Left lobe of liver (tissue), 2 donors: ENCODE measurements around the gene ESRP2. TPM values are rescaled to one million over a fixed set of nuclear protein-coding genes. Genes with fewer than 3 reads are reported as not detected.
A peak's percentile ranks its signal among the peaks of the same experiment; 100 is the strongest.

Experiments used
- ATAC-seq: fragments of 200-7000 bp; cut with Tn5 transposase; one replicate; pipeline ENCODE4 v1.9.1; 2020; ENCODE audit warnings: mild to moderate bottlenecking, moderate library complexity
- DNase-seq: peaks from one replicate; pipeline ENCODE4 v3.0.0-alpha.2; 2020; ENCODE audit warnings: low spot score
- total RNA-seq: library from RNA; stranded (reverse); gene quantifications from one replicate; pipeline ENCODE4 v1.2.1, GENCODE V29; 2021
- donor health status: DM: no; HTN: no; CAD: no; lungs with moderate emphysema.
- donor health status: DM: no; HTN: yes; CAD: no.

ESRP2 gene
- total RNA-seq, 1 donor from 2014 or later = 78.9 TPM

DNA sequence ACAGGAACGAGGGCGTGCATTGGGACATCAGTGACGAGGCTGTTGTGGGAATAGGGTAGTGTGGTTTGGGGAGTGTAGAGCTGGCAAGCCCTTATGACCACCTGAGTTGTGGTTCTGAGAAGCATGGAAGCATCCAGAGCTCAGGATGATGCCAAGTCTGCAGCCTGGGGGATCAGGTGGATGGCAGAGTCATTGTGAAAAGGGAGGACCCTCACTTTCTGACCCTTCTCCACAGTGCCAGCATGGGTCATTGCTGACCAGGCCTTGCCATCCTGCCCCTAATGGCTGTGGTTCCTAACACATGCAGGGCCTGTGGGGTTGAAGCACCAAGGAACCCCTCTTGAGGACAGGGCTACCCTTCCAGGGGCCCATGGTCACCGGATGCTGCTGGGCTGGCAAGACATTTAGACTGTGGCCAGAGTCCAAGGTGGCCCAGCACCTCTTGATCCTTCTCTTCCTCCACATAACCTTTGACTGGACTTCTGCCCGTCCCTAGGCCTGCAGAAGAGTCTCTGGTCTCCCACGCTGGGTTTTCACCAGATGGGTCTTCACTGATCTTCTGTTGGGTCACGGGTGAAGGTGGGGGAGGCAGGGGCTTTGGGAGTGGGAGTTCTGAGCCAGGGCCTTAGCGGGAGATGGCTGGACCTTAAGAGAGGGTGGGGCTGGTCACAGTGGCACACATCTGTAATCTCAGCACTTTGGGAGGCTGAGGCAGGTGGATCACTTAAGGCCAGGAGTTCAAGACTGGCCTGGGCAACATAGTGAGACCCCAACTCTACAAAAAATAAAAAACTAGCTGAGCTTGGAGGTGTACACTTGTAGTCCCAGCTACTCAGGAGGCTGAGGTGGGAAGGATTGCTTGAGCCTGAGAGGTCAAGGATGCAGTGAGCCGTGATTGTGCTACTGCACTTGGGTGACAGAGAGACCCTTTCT, 7.3 kb upstream of the ESRP2 start:
- DNase-seq (no peak), ATAC-seq (no peak)

DNA sequence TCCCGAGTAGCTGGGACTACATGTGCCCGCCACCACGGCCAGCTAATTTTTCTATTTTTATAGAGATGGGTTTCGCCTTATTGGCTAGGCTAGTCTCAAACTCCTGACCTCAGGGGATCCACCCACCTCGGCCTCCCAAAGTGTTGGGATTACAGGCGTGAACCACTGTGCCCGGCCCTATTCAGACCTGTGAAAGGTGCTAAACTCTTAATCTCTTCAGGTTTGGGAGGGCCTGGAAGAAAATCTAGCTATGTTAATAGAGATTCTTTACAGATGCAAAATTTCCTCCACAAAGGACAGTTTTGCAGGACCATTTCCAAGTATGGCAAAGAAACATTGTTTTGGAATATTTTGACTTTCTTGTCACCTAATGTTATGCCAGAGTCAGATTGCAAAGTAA, 6.2 kb upstream of the ESRP2 start:
- ATAC-seq = no peak
- DNase-seq = no peak

DNA sequence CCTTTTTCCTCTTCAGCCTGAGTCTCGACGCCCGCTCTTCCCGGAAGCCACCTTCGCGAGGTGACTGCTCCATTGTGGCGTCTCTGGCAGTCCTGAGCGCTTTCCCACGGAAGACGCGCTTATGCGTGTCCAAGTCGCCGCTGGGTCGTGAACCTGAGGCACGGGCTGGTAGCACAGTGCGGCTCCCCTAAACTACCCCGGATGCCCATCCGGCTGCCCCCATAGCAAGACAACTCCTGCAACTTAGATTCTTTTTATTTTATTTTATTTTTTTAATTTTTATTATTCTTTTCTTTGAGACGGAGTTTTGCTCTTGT, 2.1 kb upstream of the ESRP2 start:
- ATAC-seq (no peak), DNase-seq (no peak)

DNA sequence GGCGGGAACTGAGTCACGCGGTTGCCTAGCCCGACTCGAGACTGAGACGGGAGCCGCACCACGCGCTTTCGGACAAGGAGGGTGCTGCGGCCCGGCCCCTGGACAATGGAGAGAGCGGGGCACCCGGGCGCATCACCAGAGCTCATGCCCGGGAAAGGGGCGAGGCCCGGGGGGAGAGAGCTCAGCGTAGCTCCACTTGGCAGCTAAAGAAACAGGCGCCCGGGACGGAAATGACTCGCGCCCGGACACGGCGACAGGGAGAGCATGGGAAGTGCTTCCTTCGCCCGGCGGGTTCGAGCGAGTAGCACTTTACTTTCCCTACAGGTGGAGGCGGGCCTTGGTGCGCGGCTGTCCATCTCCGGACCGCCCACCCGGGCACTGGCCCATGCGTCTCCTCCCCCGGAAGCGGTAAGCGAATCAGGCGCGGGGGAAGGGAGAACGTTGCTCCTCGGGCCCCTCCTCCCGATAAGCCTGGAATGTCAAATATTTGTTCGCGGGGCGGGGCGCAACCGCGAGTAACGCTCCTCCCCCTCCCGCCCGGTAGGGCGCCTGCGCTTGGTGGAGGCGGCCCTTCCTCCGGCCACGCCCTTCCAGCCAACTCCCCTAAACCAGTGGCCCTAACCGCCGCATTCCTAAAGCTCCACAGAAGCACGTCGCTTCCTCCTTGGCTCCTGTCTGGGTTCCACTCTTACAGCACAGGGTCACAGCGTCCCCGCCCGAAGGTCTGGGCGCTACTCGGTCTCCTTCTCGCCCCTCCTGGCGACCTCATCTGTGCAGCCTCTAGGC, 1.5 kb upstream of the ESRP2 start:
- ATAC-seq (peak; percentile 64), DNase-seq (peak; percentile 99)

DNA sequence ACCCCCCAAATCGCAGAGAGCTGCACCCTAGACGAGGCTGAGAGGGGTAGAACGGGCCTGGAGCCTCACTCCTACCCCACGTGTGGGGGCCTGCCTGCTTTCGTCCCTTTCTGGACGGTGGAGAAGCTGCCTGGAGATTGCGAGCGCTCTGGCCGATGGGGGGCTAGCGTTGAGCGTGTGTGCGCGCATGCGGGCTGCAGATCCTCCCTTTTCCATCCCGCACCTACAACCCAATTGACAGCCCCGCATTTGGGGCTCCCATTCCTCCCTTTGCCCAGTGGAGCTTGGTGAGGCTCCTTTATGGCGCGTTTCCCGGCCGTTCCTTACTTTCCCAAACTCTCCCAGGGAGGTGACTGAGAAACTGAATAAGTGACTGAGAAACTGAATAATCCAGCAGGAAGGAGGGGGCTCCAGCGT, 907 bp upstream of the ESRP2 start:
- DNase-seq (no peak), ATAC-seq (no peak)

DNA sequence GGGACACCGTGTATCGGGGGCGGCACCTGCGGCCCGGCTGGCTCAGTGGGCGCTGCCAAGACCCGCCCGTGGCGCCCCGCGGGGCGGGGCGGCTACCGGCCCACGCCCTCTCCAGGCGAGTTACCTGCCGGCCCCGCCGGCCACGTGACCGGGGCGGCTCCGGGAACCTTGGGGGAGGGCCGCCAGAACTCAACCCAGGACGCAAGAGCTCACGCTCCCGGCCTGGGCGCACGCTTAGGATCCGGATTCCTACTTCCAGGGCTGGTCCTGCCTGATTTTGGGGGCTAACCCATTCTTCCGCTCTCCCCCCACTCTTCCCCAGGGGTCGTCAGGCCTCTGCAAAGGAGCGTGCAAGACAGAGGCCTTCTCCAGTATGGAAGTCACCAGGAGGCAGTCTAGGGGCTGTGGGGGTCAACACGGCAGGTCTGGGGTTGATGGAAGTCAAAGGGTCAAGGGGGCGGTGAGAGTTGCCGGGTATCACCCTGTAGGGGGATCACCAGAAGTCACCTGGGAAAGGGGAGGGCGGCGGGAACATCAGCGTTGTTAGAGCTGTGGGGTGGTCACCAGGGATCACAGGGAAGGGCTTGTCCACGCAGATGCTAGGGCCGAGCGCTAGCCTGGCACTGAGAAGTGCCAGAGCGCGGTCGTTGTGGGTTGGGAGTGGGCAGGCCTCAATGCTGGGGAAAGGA, 354 bp upstream of the ESRP2 start:
- ATAC-seq (peak; percentile 56), DNase-seq (peak; percentile 97)

DNA sequence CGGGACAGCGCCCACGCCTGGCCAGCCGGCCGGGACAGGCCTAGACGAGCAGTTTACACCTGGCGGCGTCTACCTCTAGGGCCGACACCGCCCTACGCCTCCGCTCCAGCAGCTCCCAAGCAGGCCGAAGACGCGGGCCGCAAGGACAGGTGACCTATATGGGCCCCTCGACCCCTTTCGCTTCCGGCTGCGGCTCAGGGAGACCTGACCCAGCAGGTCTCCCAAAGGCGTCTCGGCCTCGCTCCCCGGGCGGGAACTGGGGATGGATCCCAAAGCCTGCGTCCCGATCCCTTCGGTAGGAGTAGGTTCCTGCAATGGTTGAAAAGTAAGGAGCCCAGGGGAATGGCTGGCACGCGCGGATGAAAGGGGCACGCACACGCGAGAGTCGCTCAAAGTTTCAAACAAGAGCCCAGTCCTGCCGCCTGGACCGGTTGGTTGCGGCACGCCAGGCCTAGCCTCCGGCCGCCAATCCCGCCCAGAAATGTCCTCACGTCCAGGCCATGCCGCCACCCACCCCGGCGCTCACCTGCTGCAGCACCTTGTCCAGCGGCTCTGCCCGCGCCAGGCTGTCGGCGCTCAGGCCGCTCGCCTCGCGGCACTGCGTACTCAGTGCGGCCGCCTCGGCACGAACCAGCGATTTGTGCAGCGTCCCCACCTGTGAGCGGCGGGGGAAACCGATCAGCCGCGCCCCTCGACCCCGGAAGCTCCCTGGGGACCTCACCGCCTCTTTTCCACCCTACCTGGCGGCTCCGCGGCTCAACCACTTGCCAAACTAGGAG, 630 bp downstream of the ESRP2 start:
- no peak for ATAC-seq
- DNase-seq = no peak

DNA sequence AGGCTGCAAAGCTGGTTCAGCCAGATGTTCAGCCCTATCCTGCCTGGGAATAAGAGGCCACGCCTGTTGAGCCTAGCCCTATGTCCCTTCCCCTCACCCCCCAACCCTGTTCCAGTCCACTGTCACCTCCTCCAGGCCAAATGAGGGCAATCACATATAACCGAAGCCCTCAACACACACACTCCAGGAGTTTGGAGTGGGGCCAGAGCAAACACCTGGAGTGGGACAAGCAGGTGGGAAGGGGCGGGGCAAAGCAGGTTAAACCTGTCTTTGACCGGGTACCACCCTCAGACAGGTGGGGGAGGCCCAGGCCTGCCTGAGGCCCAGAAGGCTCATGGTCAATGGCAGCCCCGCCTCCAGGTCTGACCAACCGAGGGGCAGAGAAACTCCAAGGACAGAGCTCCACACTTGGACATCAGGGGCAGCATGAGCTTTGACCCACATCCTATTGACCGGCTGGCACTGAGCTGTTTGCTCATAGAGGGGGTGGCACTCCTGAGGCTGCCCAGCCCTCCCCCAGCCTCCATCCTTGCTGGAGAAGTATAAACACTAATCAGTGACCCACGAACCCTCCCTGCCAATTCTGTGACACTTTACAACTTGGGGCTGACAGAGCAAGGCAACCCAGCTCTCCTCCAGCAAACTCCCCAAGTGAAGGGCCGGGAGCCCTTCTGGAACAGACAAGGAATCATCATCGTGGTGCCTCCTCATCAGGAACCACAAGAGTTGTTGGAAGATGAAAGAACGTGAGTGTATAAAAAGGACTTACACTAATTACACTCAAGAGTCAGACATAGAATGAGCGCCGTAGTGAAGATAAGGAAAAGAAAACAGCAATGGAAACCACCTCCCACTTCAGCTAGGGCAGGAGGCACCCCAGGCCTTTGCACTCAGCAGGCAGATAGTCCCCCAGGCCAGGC, 1.5 kb downstream of the ESRP2 start:
- DNase-seq = peak; percentile 99
- peak; percentile 48 for ATAC-seq

DNA sequence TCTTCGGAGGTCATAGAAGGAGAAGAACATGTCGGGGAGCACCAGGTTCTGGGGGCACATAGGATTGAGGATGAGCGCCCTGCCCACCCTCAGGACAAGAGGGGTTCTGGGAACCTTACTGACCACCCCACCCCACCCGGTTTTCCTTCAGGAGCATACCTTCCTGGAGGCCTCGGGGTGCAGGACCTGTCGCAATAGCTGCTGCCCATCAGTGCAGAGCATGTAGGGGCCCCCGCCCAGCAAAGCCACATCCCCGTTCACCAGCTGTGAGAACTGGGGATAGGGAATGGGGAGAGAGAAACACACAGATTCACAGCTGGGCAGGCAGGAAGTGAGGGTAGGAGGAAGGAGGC, 2.1 kb downstream of the ESRP2 start:
- DNase-seq (no peak), ATAC-seq (no peak)

DNA sequence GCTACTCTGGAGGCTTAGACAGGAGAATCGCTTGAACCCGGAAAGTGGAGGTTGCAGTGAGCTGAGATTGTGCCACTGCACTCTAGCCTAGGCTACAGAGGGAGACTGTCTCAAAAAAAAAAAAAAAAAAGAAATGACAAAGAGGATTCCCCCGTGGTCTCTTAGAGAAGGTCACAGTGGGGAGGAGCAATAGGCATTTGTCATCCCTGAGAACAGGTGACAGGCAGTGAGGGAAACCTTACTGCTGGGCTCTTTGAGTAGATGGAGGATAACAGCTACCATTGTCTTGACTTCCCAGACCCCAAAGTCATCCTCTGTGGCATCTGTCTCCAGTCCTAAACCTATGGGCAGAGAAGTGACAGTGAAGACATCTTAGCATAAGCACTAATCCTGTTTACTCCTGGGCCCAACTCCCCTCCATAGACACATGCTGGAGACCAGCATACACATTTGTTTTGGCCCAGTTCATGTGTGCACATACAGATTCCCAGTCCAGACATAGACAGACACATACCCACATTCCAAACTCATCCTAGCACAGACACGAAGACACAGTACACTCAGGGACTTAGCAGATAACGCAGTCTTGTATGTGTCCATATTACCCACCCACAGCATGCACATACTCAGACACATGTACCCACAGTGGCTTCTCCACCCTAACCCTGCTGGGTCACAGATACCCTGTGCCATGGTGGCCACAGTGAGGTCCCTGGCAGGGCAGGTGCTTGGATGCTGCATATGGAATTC, 2.7 kb downstream of the ESRP2 start:
- ATAC-seq (no peak), DNase-seq (no peak)

DNA sequence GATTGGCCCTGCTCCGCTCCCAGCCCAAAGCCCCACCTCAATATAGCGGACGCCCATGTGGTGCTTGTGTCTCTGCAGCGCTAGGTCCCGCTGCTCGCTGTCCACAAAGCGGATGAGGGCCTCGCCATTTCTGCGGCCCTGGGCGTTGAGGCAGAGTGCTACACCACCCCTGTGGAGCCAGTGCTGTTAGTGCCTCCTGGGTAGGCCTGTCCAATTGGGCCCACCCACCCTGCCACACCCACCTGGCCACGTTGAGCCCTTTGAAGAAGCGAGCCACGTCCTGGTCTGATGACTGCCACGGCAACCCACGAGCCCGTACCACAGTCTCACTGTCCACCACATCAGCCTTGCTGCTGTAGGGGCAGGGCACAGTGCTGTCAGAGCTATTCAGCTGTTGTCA, 3.6 kb downstream of the ESRP2 start:
- no peak for ATAC-seq
- DNase-seq = no peak

DNA sequence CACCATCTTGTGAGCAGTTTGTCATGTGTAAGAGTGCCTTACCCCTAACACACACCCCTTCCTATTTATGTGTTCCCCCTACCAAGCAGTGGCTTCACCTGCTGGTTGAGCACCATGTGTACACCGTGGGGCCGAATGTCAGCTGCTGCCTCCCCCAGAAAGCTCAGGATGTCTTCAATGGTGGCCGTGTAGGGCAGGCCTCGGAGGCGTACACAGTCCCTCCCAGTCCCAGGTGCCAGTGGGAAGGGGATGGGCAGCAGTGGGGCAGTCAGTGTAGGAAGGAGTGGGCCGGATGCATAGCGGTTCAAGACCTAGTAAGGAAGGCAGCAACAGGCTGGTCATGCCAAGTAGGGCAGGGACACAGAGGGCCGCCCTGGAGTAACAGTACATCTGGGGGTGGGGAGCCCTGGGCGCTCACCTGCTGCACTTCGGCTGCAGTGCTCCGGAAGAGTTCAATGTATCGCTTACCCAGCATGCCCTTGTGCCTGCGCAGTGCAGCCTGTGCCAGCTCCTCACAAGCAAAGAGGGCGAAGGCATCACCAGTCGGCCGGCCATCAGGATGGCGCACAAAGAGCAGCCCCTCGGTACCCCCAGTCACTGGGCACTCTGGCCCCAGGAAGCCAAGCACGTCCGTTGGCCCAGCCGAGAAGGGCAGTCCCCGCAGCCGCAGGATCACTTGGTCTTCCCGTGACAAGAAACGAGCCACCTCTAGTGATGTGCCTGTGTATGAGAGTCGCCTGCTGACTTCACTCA, 4.4 kb downstream of the ESRP2 start:
- ATAC-seq = no peak
- DNase-seq = no peak

DNA sequence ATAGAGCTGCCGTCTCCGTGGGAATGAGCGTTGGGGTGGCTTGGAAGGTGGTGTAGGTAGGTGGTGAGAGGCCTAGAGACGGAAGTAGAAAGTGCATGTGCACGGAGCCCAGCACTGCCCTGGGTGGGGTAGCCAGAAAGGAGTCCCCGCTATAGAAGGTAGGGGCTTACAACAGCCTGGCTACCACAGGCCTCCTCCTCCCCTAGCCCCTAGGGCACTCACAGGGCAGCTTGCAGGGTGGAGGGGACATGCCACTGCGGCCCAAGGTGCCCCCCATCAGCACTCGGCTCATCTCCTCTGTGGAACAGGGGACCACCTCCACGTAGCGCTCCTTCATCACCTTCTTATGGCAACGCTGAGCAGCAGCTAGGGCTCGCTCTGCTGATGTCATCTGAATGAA, 5.0 kb downstream of the ESRP2 start:
- no peak for ATAC-seq
- no peak for DNase-seq

DNA sequence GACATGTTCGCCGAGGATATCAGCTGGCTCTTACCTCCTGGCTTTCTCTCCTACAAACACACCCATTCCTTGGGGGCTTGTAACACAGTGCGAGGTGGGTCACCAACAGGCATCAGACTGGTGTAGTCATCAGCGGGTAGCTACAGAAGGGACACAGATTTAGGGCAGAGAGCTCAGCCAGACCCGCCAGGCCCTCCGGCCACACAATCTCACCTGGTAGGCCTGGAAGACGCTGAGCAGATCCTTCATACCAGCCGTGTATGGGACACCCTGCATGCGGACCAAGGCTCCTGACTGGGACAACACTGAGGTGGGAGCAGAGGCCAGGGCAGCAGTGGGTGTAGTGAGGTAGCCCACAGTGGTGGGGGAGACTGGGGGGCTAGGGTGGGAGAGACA, 5.8 kb downstream of the ESRP2 start:
- no peak for ATAC-seq
- DNase-seq = no peak

DNA sequence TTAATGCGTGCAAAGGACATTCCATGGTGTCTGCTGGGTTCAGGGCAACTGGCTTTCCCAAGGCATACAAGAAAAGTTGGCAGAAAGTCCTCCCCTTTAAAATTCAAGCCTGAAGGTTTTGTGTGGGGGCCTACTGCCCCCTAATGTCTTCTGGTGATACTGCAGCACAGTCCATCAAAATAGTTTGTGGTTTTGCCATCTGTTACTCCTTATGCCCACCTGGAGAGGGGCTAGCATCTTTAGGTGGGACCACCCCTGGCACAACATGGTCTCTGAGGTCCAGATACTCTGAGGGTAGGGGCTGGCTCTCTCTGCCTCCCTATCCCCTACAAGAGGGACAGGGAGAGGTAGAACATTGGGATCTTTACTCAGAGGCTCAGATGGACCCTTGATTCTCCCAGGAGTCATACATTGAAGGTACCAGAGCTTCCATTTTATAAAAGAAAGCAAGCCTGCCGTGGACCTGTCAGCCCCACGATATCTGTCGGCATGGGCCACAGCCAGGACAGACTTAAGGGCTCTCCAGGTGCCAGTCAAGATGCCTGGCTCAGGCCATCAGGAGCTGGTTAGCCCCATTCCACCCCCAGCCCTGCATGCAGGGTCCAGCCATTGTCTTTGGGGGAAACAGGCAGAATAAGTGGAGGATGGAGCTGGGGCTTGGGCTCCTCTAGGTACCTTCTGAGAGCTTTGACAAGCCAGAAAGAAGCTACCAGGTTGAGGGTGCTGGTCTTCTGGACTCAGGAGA, 6.3 kb downstream of the ESRP2 start:
- peak; percentile 54 for DNase-seq
- ATAC-seq = peak; percentile 44

DNA sequence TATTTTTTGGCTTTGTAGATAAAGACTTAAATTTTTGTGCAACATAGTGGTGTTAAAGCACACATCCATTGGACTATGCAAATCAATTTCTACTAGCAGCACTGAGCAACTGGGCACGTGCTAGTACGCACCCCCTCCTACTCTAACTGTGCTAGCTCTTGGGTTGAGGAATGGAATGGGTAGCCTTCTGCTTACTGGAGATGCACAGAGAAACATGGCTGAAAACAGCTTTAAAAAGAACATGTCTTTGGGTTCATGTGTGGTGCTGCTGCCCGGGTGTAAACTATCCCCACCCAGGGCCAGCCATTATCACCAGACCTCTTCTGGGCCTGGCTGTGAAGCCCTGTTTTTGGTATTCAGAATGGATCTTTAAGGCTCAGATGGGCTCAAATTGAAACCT, 7.3 kb downstream of the ESRP2 start:
- peak; percentile 33 for DNase-seq
- ATAC-seq = no peak

DNA sequence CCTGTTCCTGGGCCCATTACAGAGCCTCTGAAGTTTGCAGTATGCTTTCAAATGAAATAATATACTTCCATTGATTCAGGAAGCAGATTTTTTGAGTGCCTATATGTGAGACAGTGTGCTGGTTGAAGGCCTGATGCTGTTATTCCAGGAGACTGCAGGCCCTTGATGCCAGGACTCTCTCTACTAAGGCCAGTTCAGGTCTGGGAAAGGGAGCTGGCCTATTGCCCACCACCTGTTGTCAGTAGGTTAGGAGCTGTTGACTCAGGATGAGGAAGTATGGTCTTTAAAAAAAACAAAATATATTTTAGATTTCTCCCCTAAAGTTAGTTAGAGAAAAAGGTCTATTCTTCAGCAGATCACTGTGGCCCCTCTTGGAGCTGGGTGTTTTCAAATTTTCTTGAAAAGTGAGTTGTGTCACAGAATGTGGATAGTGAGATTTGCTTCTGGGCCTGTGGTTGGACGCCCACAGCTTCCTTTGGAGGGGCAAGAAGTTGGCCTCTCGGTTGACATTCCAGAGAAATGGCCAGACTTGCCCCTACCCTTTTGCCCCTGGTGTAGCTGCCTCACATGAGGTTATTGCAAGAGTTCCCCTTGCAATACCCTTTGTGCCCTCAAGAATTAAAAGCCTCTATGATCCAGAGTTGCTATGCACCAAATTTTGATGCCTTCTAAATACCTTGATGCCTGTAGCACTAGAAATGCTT, 7.9 kb downstream of the ESRP2 start:
- ATAC-seq (peak; percentile 36), DNase-seq (peak; percentile 66)
